ENCODE data around the gene ADARB2. TPM values are rescaled to one million over a fixed set of nuclear protein-coding genes. Genes with fewer than 3 reads are reported as not detected.

The ADARB2 gene
- total RNA-seq, 1 donor from 2014 or later: not detected

GRCh38 chr10:1564791-1565190 is 172.5 kb downstream of the ADARB2 start:
- DNase-seq: no peak

- DNase-seq: no peak
Observed at GRCh38 chr10:1563028-1563427, 174.3 kb downstream of the ADARB2 start.

GRCh38 chr10:1561731-1562337 is 175.5 kb downstream of the ADARB2 start:
- no peak for DNase-seq

- DNase-seq: no peak
Observed at GRCh38 chr10:1560535-1561192, 176.7 kb downstream of the ADARB2 start.

- no peak for DNase-seq
Observed at GRCh38 chr10:1559761-1560160, 177.6 kb downstream of the ADARB2 start.

- DNase-seq: no peak
Observed at GRCh38 chr10:1559311-1559710, 178.0 kb downstream of the ADARB2 start.

GRCh38 chr10:1558906-1559305 is 178.4 kb downstream of the ADARB2 start:
- DNase-seq: no peak

- DNase-seq: no peak
Observed at GRCh38 chr10:1557081-1557480, 180.2 kb downstream of the ADARB2 start.

- DNase-seq: no peak
Observed at GRCh38 chr10:1556496-1556895, 180.8 kb downstream of the ADARB2 start.

GRCh38 chr10:1553951-1554350 is 183.4 kb downstream of the ADARB2 start:
- DNase-seq: no peak

GRCh38 chr10:1552881-1553670 is 184.2 kb downstream of the ADARB2 start:
- no peak for DNase-seq

- no peak for DNase-seq
Observed at GRCh38 chr10:1552406-1552805, 184.9 kb downstream of the ADARB2 start.

GRCh38 chr10:1551636-1552338 is 185.5 kb downstream of the ADARB2 start:
- DNase-seq: no peak

GRCh38 chr10:1550616-1551015 is 186.7 kb downstream of the ADARB2 start:
- DNase-seq: no peak

GRCh38 chr10:1550291-1550595 is 187.1 kb downstream of the ADARB2 start:
- DNase-seq: no peak

- no peak for DNase-seq
Observed at GRCh38 chr10:1549591-1550290, 187.6 kb downstream of the ADARB2 start.

- DNase-seq: no peak
Observed at GRCh38 chr10:1548596-1548995, 188.7 kb downstream of the ADARB2 start.

GRCh38 chr10:1548146-1548545 is 189.2 kb downstream of the ADARB2 start:
- DNase-seq: no peak

- no peak for DNase-seq
Observed at GRCh38 chr10:1546431-1547110, 190.8 kb downstream of the ADARB2 start.

GRCh38 chr10:1545524-1545923 is 191.8 kb downstream of the ADARB2 start:
- DNase-seq: no peak

- no peak for DNase-seq
Observed at GRCh38 chr10:1544929-1545328, 192.4 kb downstream of the ADARB2 start.

GRCh38 chr10:1544209-1544673 is 193.1 kb downstream of the ADARB2 start:
- no peak for DNase-seq

Data from dermis blood vessel endothelial cell (primary cell).